ENCODE measurements around the gene NECAB3. TPM values are rescaled to one million over a fixed set of nuclear protein-coding genes. Genes with fewer than 3 reads are reported as not detected.

Gene NECAB3, protein sequence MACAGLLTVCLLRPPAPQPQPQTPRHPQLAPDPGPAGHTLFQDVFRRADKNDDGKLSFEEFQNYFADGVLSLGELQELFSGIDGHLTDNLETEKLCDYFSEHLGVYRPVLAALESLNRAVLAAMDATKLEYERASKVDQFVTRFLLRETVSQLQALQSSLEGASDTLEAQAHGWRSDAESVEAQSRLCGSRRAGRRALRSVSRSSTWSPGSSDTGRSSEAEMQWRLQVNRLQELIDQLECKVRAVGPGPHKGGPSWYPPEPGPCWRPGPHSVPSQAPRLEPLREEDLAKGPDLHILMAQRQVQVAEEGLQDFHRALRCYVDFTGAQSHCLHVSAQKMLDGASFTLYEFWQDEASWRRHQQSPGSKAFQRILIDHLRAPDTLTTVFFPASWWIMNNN
- total RNA-seq (6.5 TPM), polyA plus RNA-seq (20.3 TPM)
- long read RNA-seq, donor 1 = 0 reads
- long read RNA-seq, donor 2 = 0 reads
- long read RNA-seq, donor 3, partial matches to known transcripts = 0 of 1 reads
- long read RNA-seq, donor 3, other reads (novel, unspliced or antisense) = 0 of 1 reads
- long read RNA-seq, donor 4 = 0 reads
- long read RNA-seq, donor 5, partial matches to known transcripts = 0 of 1 reads
- long read RNA-seq, donor 5, other reads (novel, unspliced or antisense) = 0 of 1 reads
- long read RNA-seq, donor 6 = 0 reads
- long read RNA-seq, donor 7, partial matches to known transcripts = 0 of 1 reads
- long read RNA-seq, donor 7, other reads (novel, unspliced or antisense) = 0 of 1 reads
- long read RNA-seq, donor 8, partial matches to known transcripts = 0 of 1 reads
- long read RNA-seq, donor 8, other reads (novel, unspliced or antisense) = 0 of 1 reads
- long read RNA-seq, donor 9 = 0 reads
- long read RNA-seq, donor 10 = 0 reads

DNA sequence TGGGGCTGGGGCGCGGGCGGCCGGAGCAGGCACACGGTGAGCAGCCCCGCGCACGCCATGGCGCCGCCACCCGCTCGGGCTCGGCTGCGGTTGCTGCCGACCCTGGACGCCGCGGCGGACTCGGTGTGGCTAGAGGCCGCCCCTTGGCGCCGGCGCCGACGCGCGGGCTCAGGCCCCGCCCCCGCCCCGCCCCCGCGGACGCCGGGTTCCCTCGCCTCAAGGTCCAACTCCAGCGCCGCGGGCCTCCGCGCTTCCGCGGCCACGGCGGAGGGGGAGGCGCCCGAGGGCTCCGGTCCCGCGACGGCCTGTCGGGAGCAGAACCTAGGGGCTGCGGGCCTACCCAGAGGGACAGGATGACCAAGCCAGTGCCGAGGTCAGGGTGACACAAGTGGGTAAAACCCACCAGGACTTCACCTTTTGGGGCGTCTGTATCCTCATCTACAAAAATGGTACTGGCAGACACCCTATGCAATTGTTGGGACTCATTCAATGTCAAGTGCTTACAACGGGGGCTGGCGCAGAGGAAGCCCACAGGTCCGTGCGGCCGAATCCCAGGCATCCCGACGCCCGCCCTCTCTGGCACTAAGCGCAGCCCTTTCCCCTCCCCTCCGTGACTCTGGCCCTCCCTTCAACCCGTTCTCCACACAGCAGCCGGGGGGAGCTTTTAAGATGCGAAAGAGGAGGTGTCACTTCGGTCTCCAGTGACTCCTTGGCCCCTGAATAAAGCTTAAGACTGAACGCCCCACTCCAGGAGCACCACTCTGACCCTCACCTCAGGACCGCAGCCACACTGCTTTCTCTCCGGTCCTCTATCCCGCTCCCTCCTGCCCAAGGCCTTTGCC, at the start of gene NECAB3:
Gene NECAB3, minus strand, starts transcription at position 135 of the 842 bp plus-strand sequence. Its CDS starts 76 bp downstream, at position 59.
- peak within 1 kb of the TSS; percentile 40 to 69 for H3K4me3 ChIP-seq (ENCODE audit: low read length in 2 of 2)
- peaks cover 0 to 16% of the 10 kb centered on the region in 2 donors for H3K27me3 ChIP-seq (ENCODE audit: control insufficient read depth in 2 of 2, insufficient read depth in 1 of 2, low read length in 1 of 2)
- DNase-seq (ENCODE audit: low read depth in 6 of 9, low spot score in 9 of 9) = peak in 3 of 9 donors; percentile 41 to 56 (median 47)
- H3K27ac ChIP-seq (ENCODE audit: low read depth in 1 of 2, low read length in 1 of 2) = peak within 1 kb of the TSS in 1 of 2 donors; percentile 46
- H3K4me1 ChIP-seq (ENCODE audit: control insufficient read depth in 2 of 2, insufficient read depth in 2 of 2, low read length in 2 of 2) = peaks cover 35 to 48% of the 10 kb centered on the region in 2 donors
- H3K9me3 ChIP-seq (ENCODE audit: control insufficient read depth in 2 of 2, insufficient read depth in 1 of 2, low read length in 1 of 2) = no peaks in the 10 kb centered on the region
- WGBS = 10% methylated on average over 72 of the region's 73 CpGs
- H3K36me3 ChIP-seq (ENCODE audit: control insufficient read depth in 2 of 2, insufficient read depth in 2 of 2, low read length in 1 of 2) = peaks cover 5 to 35% of the 10 kb centered on the region in 2 donors

DNA sequence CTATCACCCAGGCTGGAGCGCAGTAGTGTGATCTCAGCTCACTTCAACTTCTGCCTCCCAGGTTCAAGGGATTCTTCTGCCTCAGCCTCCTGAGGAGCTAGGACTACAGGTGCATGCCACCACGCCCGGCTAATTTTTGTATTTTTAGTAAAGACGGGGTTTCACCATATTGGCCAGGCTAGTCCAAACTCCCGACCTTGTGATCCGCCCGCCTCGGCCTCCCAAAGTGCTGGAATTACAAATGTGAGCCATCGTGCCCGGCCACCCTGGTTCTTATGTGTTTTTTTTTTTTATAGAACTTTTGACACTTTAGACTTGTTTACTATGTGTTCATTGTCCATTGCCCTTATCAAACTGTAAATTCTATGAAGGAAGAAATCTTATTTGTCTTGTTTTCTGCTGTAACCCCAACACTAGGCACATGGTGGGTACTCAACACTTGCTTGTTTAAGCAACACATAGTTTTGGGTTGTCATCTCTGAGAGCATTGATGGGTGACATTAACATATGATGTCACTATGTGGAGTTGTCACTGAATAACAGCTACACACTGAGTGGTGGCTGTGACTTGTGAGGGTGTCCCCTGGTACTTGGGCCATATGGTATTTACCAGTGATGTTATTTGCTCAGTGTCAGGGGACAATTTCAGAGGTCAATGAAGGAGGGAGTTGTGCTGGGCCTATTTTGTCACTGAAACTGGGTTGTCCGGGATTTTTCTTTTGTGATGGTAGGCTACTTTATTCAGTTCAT, 47.3 kb upstream of the NECAB3 start:
- DNase-seq (ENCODE audit: low read depth in 6 of 9, low spot score in 9 of 9) = no peak
- peaks cover 0 to 4% of the 10 kb centered on the region in 2 donors for H3K9me3 ChIP-seq (ENCODE audit: control insufficient read depth in 2 of 2, insufficient read depth in 1 of 2, low read length in 1 of 2)
- H3K36me3 ChIP-seq (ENCODE audit: control insufficient read depth in 2 of 2, insufficient read depth in 2 of 2, low read length in 1 of 2) = no peaks in the 10 kb centered on the region
- 98% methylated on average over 11 of the region's 11 CpGs for WGBS
- H3K4me3 ChIP-seq (ENCODE audit: low read length in 2 of 2) = no peak overlapping the region
- no peaks in the 10 kb centered on the region for H3K27me3 ChIP-seq (ENCODE audit: control insufficient read depth in 2 of 2, insufficient read depth in 1 of 2, low read length in 1 of 2)
- H3K4me1 ChIP-seq (ENCODE audit: control insufficient read depth in 2 of 2, insufficient read depth in 2 of 2, low read length in 2 of 2) = peaks cover 6 to 10% of the 10 kb centered on the region in 2 donors
- no peak overlapping the region for H3K27ac ChIP-seq (ENCODE audit: low read depth in 1 of 2, low read length in 1 of 2)

DNA sequence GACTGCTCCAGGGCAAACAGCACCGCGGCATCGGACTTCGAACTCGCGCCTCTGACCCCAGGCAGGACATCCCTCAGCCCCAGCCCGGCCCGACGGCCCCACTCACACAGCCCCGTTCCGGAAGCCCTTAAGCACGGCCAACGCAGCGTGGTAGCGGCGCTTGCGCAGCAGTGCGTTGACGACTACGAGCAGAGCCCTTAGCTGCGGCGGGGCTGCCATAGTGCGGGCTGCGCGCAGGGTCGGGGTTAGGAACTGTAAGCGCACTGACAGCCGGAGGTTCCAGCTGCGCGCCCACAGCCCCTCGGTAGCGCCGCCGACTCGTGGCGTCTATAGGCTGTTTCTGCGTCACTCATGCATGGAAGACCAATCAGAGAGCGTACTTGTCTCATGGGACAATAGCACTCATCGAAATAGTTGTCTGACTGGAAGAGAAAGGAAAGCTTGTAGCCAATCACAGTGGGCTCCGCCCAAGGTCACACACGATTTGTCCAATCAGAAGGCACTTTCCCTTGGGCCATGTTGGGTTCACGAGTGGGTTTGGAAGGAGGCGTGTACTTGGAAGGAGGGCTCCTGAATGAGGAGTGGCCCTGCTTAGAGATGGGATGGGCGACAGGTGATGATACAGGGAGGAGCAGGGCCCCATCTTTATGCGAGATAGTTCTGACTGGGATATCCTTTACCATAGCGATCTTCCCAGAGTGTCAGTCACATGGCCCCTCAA, 45.9 kb upstream of the NECAB3 start, which contains the start of gene PXMP4:
Gene PXMP4, minus strand, starts transcription at position 322 of the 721 bp plus-strand sequence. Its CDS starts 103 bp downstream, at position 219.
- Histone ChIP-seq H3K4me3 (ENCODE audit: low read length in 2 of 2) (peak within 1 kb of the TSS; percentile 65 to 72), H3K9me3 (ENCODE audit: control insufficient read depth in 2 of 2, insufficient read depth in 1 of 2, low read length in 1 of 2) (peaks cover 0 to 4% of the 10 kb centered on the region in 2 donors), H3K27ac (ENCODE audit: low read depth in 1 of 2, low read length in 1 of 2) (peak within 1 kb of the TSS; percentile 80 to 90), H3K4me1 (ENCODE audit: control insufficient read depth in 2 of 2, insufficient read depth in 2 of 2, low read length in 2 of 2) (peaks cover 6 to 10% of the 10 kb centered on the region in 2 donors), H3K36me3 (ENCODE audit: control insufficient read depth in 2 of 2, insufficient read depth in 2 of 2, low read length in 1 of 2) (no peaks in the 10 kb centered on the region), H3K27me3 (ENCODE audit: control insufficient read depth in 2 of 2, insufficient read depth in 1 of 2, low read length in 1 of 2) (no peaks in the 10 kb centered on the region)
- DNase-seq (ENCODE audit: low read depth in 6 of 9, low spot score in 9 of 9) = peak; percentile 83 to 98 (median 93)
- WGBS = 4% methylated on average over 46 of the region's 46 CpGs

DNA sequence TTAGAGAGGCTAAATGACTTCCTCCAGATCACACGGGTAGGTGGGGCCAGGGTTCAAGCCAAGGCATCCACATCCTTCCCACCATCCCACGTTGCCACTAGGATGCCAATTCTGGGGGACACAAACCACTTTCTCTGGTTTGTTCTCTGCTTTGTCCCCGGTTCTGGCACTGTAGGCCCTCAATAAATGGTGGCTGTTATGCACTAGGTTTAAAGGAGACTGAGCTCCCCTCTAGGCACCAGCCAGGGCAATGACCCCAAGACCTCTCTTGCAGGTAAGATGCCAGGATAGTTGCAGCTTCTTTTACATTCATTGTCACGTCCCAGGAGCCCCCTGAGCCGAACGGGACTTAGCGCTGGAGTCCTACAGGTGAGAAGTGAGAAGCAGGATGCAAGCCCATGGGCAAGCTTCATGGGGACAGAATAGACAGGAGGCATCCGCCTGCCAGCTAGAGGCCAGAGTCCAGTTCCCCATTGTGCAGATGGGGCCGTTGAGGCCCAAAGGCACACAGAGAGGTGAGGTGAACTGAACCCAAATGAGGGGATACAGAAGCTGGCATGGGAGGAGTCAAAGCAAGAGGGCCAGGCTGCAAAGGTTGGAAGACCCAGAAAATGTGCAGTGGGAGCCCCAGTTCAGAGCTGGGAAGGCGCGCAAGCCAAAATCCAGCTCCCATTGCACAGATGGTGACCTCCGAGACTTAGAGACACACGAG, 45.2 kb upstream of the NECAB3 start:
- peaks cover 2 to 6% of the 10 kb centered on the region in 2 donors for H3K36me3 ChIP-seq (ENCODE audit: control insufficient read depth in 2 of 2, insufficient read depth in 2 of 2, low read length in 1 of 2)
- no peaks in the 10 kb centered on the region for H3K27me3 ChIP-seq (ENCODE audit: control insufficient read depth in 2 of 2, insufficient read depth in 1 of 2, low read length in 1 of 2)
- peak overlapping the region; percentile 65 to 72 for H3K4me3 ChIP-seq (ENCODE audit: low read length in 2 of 2)
- H3K27ac ChIP-seq (ENCODE audit: low read depth in 1 of 2, low read length in 1 of 2) = peak overlapping the region; percentile 80 to 90
- 69% methylated on average over 13 of the region's 13 CpGs for WGBS
- H3K4me1 ChIP-seq (ENCODE audit: control insufficient read depth in 2 of 2, insufficient read depth in 2 of 2, low read length in 2 of 2) = peaks cover 6 to 10% of the 10 kb centered on the region in 2 donors
- peaks cover 0 to 4% of the 10 kb centered on the region in 2 donors for H3K9me3 ChIP-seq (ENCODE audit: control insufficient read depth in 2 of 2, insufficient read depth in 1 of 2, low read length in 1 of 2)
- DNase-seq (ENCODE audit: low read depth in 6 of 9, low spot score in 9 of 9) = peak in 1 of 9 donors; percentile 6

DNA sequence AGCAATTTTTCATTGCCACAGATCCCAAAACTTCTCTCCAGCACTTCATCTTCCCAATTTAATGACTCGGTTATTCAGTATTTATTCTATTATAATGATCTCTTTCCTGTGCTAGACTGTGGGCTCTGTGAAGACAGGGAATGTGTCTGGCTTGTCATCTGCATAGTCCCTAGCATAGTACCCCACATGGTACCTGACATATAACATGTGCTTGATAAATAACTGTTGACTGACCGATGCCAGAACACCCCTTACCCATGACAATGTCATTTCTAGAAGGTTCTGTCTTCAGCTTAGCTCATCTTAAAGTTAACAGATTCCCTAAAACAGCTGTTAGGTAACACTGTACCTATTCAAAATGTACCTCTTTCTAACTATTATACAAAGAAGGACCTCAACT, 42.3 kb upstream of the NECAB3 start:
- H3K9me3 ChIP-seq (ENCODE audit: control insufficient read depth in 2 of 2, insufficient read depth in 1 of 2, low read length in 1 of 2) = peaks cover 0 to 4% of the 10 kb centered on the region in 2 donors
- H3K27me3 ChIP-seq (ENCODE audit: control insufficient read depth in 2 of 2, insufficient read depth in 1 of 2, low read length in 1 of 2) = no peaks in the 10 kb centered on the region
- H3K36me3 ChIP-seq (ENCODE audit: control insufficient read depth in 2 of 2, insufficient read depth in 2 of 2, low read length in 1 of 2) = peaks cover 15 to 31% of the 10 kb centered on the region in 2 donors
- H3K4me3 ChIP-seq (ENCODE audit: low read length in 2 of 2) = no peak overlapping the region
- peaks cover 6 to 10% of the 10 kb centered on the region in 2 donors for H3K4me1 ChIP-seq (ENCODE audit: control insufficient read depth in 2 of 2, insufficient read depth in 2 of 2, low read length in 2 of 2)
- H3K27ac ChIP-seq (ENCODE audit: low read depth in 1 of 2, low read length in 1 of 2) = no peak overlapping the region
- WGBS = 99% methylated on average over 2 of the region's 2 CpGs
- DNase-seq (ENCODE audit: low read depth in 6 of 9, low spot score in 9 of 9) = no peak

DNA sequence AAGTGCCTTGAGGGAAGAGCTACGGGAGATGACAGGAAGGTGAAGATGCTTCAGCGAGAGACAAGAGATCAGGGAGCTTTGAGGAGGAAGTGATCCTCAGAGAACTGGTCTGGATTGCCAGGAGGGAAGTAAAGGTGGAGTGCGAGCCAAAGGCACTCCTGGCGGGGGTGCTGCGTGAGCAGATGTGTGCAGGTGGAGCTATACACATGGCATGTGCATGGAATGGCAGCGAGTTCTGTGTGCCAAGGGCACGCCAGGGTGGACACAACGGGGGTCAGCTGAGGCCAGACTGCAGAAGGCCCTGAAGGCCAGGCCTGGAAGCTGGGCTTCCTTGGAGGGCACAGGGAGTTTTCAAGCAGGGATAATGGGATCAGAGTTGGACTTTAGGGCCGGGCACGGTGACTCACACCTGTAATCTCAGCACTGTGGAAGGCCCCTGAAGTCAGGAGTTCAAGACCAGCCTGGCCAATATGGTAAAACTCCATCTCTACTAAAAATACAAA, 39.7 kb upstream of the NECAB3 start:
- Histone ChIP-seq H3K9me3 (ENCODE audit: control insufficient read depth in 2 of 2, insufficient read depth in 1 of 2, low read length in 1 of 2) (no peaks in the 10 kb centered on the region), H3K4me3 (ENCODE audit: low read length in 2 of 2) (no peak overlapping the region), H3K27me3 (ENCODE audit: control insufficient read depth in 2 of 2, insufficient read depth in 1 of 2, low read length in 1 of 2) (no peaks in the 10 kb centered on the region), H3K27ac (ENCODE audit: low read depth in 1 of 2, low read length in 1 of 2) (no peak overlapping the region), H3K36me3 (ENCODE audit: control insufficient read depth in 2 of 2, insufficient read depth in 2 of 2, low read length in 1 of 2) (peaks cover 23 to 41% of the 10 kb centered on the region in 2 donors), H3K4me1 (ENCODE audit: control insufficient read depth in 2 of 2, insufficient read depth in 2 of 2, low read length in 2 of 2) (no peaks in the 10 kb centered on the region)
- no peak for DNase-seq (ENCODE audit: low read depth in 6 of 9, low spot score in 9 of 9)
- 98% methylated on average over 10 of the region's 10 CpGs for WGBS

DNA sequence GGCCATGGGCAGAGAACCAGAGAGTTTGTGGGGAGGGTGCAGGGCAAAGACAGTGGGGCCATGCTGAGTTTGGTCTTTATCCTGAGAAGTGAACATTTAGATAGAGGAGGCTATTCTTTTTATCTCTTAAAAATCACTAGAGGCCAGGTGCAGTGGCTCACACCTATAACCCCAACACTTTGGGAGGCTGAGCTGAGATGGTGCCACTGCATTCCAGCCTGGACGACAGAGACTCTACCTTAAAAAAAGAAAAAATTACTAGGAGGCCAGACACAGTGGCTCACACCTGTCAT, 37.2 kb upstream of the NECAB3 start:
- Histone ChIP-seq H3K36me3 (ENCODE audit: control insufficient read depth in 2 of 2, insufficient read depth in 2 of 2, low read length in 1 of 2) (peaks cover 37 to 47% of the 10 kb centered on the region in 2 donors), H3K27me3 (ENCODE audit: control insufficient read depth in 2 of 2, insufficient read depth in 1 of 2, low read length in 1 of 2) (no peaks in the 10 kb centered on the region), H3K4me3 (ENCODE audit: low read length in 2 of 2) (no peak overlapping the region), H3K9me3 (ENCODE audit: control insufficient read depth in 2 of 2, insufficient read depth in 1 of 2, low read length in 1 of 2) (no peaks in the 10 kb centered on the region), H3K4me1 (ENCODE audit: control insufficient read depth in 2 of 2, insufficient read depth in 2 of 2, low read length in 2 of 2) (no peaks in the 10 kb centered on the region), H3K27ac (ENCODE audit: low read depth in 1 of 2, low read length in 1 of 2) (no peak overlapping the region)
- 95% methylated on average over 1 of the region's 1 CpG for WGBS
- no peak for DNase-seq (ENCODE audit: low read depth in 6 of 9, low spot score in 9 of 9)
